PC-9 (cell line): ENCODE data around the gene CLCN5.

ENCODE experiments used
- CTCF ChIP-seq: fragments of 200-600 bp; sonication (generic); conservative IDR thresholded peaks from 2 replicates; pipeline ENCODE4 v1.6.1; 2017; ENCODE audit warnings: mixed run types, antibody characterized with exemption, mild to moderate bottlenecking, moderate library complexity
- EZH2 ChIP-seq: fragments of 200-600 bp; sonication (generic); IDR thresholded peaks from 2 replicates; pipeline ENCODE4 v1.8.0; 2017; ENCODE audit warnings: antibody characterized with exemption, low read depth

GRCh38 chrX:49988143-49988542, 65.7 kb downstream of the CLCN5 start:
- TF ChIP-seq CTCF (no peak), EZH2 (no peak)
